Nephron (organoid): ENCODE results near the gene PRIMPOL.
"Not testable (repeated sequence)": the region's sequence is repeated elsewhere in the genome, so short reads cannot be mapped to it uniquely, and the experiment has no call there.

Source experiments
- H3K27ac Mint-ChIP-seq, 3 experiments: 2 replicates each; pipeline ENCODE4 v1.8.0; 2020; ENCODE audit warnings: mixed read lengths in 3 of 3, mild to moderate bottlenecking in 2 of 3, moderate library complexity in 1 of 3
- H3K27me3 Mint-ChIP-seq: 2 replicates; pipeline ENCODE4 v1.8.0; 2021; ENCODE audit warnings: low read depth, mild to moderate bottlenecking, moderate library complexity, mixed read lengths
- H3K36me3 Mint-ChIP-seq: 2 replicates; pipeline ENCODE4 v1.8.0; 2020; ENCODE audit warnings: low read depth, mixed read lengths
- H3K4me1 Mint-ChIP-seq: 2 replicates; pipeline ENCODE4 v1.8.0; 2020; ENCODE audit warnings: mixed read lengths
- H3K4me3 Mint-ChIP-seq, 3 experiments: 2 replicates each; pipeline ENCODE4 v1.8.0; 2020; ENCODE audit warnings: mild to moderate bottlenecking in 3 of 3, mixed read lengths in 3 of 3, moderate library complexity in 2 of 3
- H3K9me3 Mint-ChIP-seq: 2 replicates; pipeline ENCODE4 v1.8.0; 2020; ENCODE audit warnings: mixed read lengths
- CTCF ChIP-seq, 3 experiments: fragments of 200-600 bp; sonication (generic); IDR thresholded peaks; one replicate each; pipeline ENCODE4 v1.5.0; 2021; ENCODE audit warnings: antibody characterized with exemption in 3 of 3; ENCODE audit not compliant: unreplicated experiment in 3 of 3

The PRIMPOL gene

GRCh38 chr4:184648054-184648312 lies 1.6 kb upstream of the PRIMPOL start:
- peak overlapping the region; percentile 82 to 96 (median 95) for H3K27ac Mint-ChIP-seq

GRCh38 chr4:184648313-184649025 lies 1.1 kb upstream of the PRIMPOL start:
- no peaks in the 10 kb centered on the region for H3K9me3 Mint-ChIP-seq

More at GRCh38 chr4:184648054-184648312, 1.6 kb upstream of the PRIMPOL start:
- Mint-ChIP-seq H3K27me3 (no peaks in the 10 kb centered on the region), H3K4me3 (peak overlapping the region; percentile 89 to 91 (median 91)), H3K36me3 (peaks cover 15% of the 10 kb centered on the region), H3K9me3 (no peaks in the 10 kb centered on the region), H3K4me1 (peaks cover 48% of the 10 kb centered on the region)
- TF ChIP-seq CTCF (IDR thresholded peaks at IDR 0.05; ENCODE audit: unreplicated experiment in 3 of 3): no peak

GRCh38 chr4:184649971-184650855 lies 675 bp downstream of the PRIMPOL start:
- Mint-ChIP-seq H3K4me1 (peaks cover 50% of the 10 kb centered on the region), H3K4me3 (peak overlapping the region; percentile 89 to 95 (median 92)), H3K36me3 (peaks cover 11% of the 10 kb centered on the region), H3K27ac (peak overlapping the region; percentile 89 to 98 (median 95)), H3K27me3 (no peaks in the 10 kb centered on the region), H3K9me3 (no peaks in the 10 kb centered on the region)
- no peak for TF ChIP-seq CTCF (IDR thresholded peaks at IDR 0.05; ENCODE audit: unreplicated experiment in 3 of 3)

More at GRCh38 chr4:184648313-184649025, 1.1 kb upstream of the PRIMPOL start:
- H3K36me3 Mint-ChIP-seq: peaks cover 15% of the 10 kb centered on the region
- no peak for TF ChIP-seq CTCF (IDR thresholded peaks at IDR 0.05; ENCODE audit: unreplicated experiment in 3 of 3)
- H3K4me3 Mint-ChIP-seq: peak overlapping the region; percentile 89 to 92 (median 91)
- peaks cover 49% of the 10 kb centered on the region for H3K4me1 Mint-ChIP-seq
- no peaks in the 10 kb centered on the region for H3K27me3 Mint-ChIP-seq
- H3K27ac Mint-ChIP-seq: peak overlapping the region; percentile 82 to 96 (median 95)

GRCh38 chr4:184651899-184652298 lies 2.4 kb downstream of the PRIMPOL start:
- Mint-ChIP-seq H3K27ac (peak overlapping the region in 2 of 3 experiments; percentile 4 to 18), H3K4me1 (peaks cover 48% of the 10 kb centered on the region), H3K36me3 (peaks cover 13% of the 10 kb centered on the region), H3K9me3 (no peaks in the 10 kb centered on the region), H3K4me3 (peak overlapping the region in 2 of 3 experiments; percentile 24 to 36), H3K27me3 (no peaks in the 10 kb centered on the region)
- no peak for TF ChIP-seq CTCF (IDR thresholded peaks at IDR 0.05; ENCODE audit: unreplicated experiment in 3 of 3)

GRCh38 chr4:184652681-184653080 lies 3.1 kb downstream of the PRIMPOL start:
- peaks cover 20% of the 10 kb centered on the region for H3K36me3 Mint-ChIP-seq
- not testable (repeated sequence) for H3K9me3 Mint-ChIP-seq, H3K4me3 Mint-ChIP-seq, H3K27ac Mint-ChIP-seq, H3K27me3 Mint-ChIP-seq
- peaks cover 43% of the 10 kb centered on the region for H3K4me1 Mint-ChIP-seq

GRCh38 chr4:184653650-184654049 lies 4.1 kb downstream of the PRIMPOL start:
- H3K9me3 Mint-ChIP-seq: no peaks in the 10 kb centered on the region
- TF ChIP-seq CTCF (IDR thresholded peaks at IDR 0.05; ENCODE audit: unreplicated experiment in 3 of 3): no peak
- H3K4me3 Mint-ChIP-seq: no peak overlapping the region
- H3K27me3 Mint-ChIP-seq: no peaks in the 10 kb centered on the region
- peaks cover 23% of the 10 kb centered on the region for H3K36me3 Mint-ChIP-seq
- H3K27ac Mint-ChIP-seq: peak overlapping the region; percentile 45 to 90 (median 84)
- peaks cover 35% of the 10 kb centered on the region for H3K4me1 Mint-ChIP-seq
